Peyer's patch (tissue), 4 donors: Measurements from ENCODE around the gene ZBTB8A.

Source experiments
- POLR2A ChIP-seq, 2 donors: fragments of 450-650 bp; IDR thresholded peaks; one replicate each; pipeline ENCODE4 v1.5.1; 2017; ENCODE audit warnings: antibody characterized with exemption in 2 of 2, mild to moderate bottlenecking in 2 of 2, moderate library complexity in 2 of 2
- TF ChIP-seq, protein P1 (sequence below), 6 experiments: fragments of 450-650 bp in 4 of 6; fragments of 200-600 bp in 2 of 6; sonication (generic) in 1 of 6; IDR thresholded peaks; one replicate each; pipeline ENCODE4 v1.5.1; 2017 to 2019; ENCODE audit warnings: antibody characterized with exemption in 6 of 6, mild to moderate bottlenecking in 3 of 6, moderate library complexity in 1 of 6

DNA sequence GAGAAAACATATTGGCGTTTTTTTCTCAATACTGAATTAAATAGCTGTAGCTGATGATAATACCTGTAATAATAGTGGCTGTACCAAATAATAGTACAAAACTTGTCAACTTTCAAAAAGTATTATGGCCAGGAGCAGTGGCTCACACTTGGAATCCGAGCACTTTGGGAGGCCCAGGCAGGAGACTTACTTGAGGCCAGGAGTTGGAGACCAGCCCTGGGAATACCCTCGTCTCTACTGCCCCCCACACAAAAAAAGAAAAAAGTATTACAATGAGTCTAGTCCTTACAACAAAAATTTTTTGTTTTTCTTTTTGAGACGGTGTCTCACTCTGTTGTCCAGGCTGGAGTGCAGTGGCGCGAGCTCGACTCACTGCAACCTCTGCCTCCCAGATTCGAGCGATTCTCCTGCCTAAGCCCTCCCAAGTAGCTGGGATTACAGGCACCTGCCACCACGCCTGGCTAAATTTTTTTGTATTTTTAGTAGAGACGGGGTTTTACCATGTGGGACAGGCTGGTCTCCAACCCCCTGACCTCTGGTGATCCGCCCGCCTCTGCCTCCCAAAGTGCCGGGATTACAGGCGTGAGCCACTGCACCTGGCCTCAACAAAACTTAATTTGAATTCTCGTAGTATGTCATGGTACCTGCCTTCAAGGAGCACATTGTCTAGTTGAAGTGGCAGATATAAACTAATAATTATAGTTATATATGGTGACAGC lies 113.2 kb downstream of the ZBTB8A start:
- TF ChIP-seq, protein P1, sequence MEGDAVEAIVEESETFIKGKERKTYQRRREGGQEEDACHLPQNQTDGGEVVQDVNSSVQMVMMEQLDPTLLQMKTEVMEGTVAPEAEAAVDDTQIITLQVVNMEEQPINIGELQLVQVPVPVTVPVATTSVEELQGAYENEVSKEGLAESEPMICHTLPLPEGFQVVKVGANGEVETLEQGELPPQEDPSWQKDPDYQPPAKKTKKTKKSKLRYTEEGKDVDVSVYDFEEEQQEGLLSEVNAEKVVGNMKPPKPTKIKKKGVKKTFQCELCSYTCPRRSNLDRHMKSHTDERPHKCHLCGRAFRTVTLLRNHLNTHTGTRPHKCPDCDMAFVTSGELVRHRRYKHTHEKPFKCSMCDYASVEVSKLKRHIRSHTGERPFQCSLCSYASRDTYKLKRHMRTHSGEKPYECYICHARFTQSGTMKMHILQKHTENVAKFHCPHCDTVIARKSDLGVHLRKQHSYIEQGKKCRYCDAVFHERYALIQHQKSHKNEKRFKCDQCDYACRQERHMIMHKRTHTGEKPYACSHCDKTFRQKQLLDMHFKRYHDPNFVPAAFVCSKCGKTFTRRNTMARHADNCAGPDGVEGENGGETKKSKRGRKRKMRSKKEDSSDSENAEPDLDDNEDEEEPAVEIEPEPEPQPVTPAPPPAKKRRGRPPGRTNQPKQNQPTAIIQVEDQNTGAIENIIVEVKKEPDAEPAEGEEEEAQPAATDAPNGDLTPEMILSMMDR (IDR thresholded peaks at IDR 0.05) = no peak
- TF ChIP-seq POLR2A (IDR thresholded peaks at IDR 0.05) = no peak
